B cell (primary cell): Measurements from ENCODE around the gene SLITRK5. TPM values are rescaled to one million over a fixed set of nuclear protein-coding genes. Genes with fewer than 3 reads are reported as not detected.

Experiments used
- ATAC-seq: fragments of 200-7000 bp; cut with Tn5 transposase; one replicate; pipeline ENCODE4 v1.10.0; 2021; ENCODE audit warnings: low read depth, mild to moderate bottlenecking, moderate number of reproducible peaks, moderate library complexity
- CTCF ChIA-PET: fragments of 350-600 bp; sonication (Branson Sonifier 250); formaldehyde crosslinking; loops from one replicate; lab custom pipeline; 2021; ENCODE audit warnings: antibody characterized with exemption, inconsistent platforms; lab: Charles Lee
- POLR2A ChIA-PET: fragments of 350-600 bp; sonication (Branson Sonifier 250); formaldehyde crosslinking; loops from one replicate; lab custom pipeline; 2021; ENCODE audit warnings: antibody characterized with exemption; lab: Charles Lee
- DNase-seq: peaks from one replicate; pipeline ENCODE4 v3.0.0; 2013
- H2AFZ ChIP-seq: 2 replicates; pipeline ENCODE4 v1.6.1; 2012; ENCODE audit warnings: mild to moderate bottlenecking, low read depth, low read length; ENCODE audit not compliant: insufficient read depth, poor library complexity, severe bottlenecking
- H3K27ac ChIP-seq, 2 donors: 1 replicate in 1 of 2; 2 replicates in 1 of 2; pipeline ENCODE4 v1.5.1; 2012 to 2013; ENCODE audit warnings: low read length in 2 of 2, mild to moderate bottlenecking in 2 of 2, moderate library complexity in 1 of 2
- H3K27me3 ChIP-seq, 4 experiments: fragments of 200-600 bp in 1 of 4; sonication (generic) in 1 of 4; replicated peaks in 1 of 4; 1 replicate in 2 of 4; 2 replicates in 2 of 4; pipeline versions ENCODE4 v1.6.1 to v1.7.0; 2013 to 2016; ENCODE audit warnings: low read length in 3 of 4, mild to moderate bottlenecking in 2 of 4, mixed read lengths in 1 of 4, moderate library complexity in 1 of 4; ENCODE audit not compliant: insufficient read depth in 4 of 4, control insufficient read depth in 3 of 4; ENCODE audit errors: control extremely low read depth in 1 of 4
- H3K36me3 ChIP-seq, 2 experiments: replicated peaks in 1 of 2; 1 replicate in 1 of 2; 2 replicates in 1 of 2; pipeline versions ENCODE4 v1.6.1 to v1.7.1; 2013; ENCODE audit warnings: low read length in 1 of 2; ENCODE audit not compliant: insufficient read depth in 2 of 2, control insufficient read depth in 1 of 2; ENCODE audit errors: control extremely low read depth in 1 of 2, extremely low read depth in 1 of 2
- H3K4me1 ChIP-seq, 2 donors: fragments of 200-600 bp in 1 of 2; sonication (generic) in 1 of 2; 1 replicate in 1 of 2; 2 replicates in 1 of 2; pipeline versions ENCODE4 v1.5.1 to v1.6.1; 2013 to 2017; ENCODE audit warnings: low read length in 2 of 2; ENCODE audit not compliant: control insufficient read depth in 2 of 2, insufficient read depth in 2 of 2
- H3K4me2 ChIP-seq: replicated peaks from 2 replicates; pipeline ENCODE3; 2012; ENCODE audit warnings: mild to moderate bottlenecking, low read depth, low read length; ENCODE audit not compliant: poor library complexity, severe bottlenecking
- H3K4me3 ChIP-seq, 5 experiments: fragments of 200-600 bp in 1 of 5; sonication (generic) in 1 of 5; 1 replicate in 3 of 5; 2 replicates in 2 of 5; pipeline versions ENCODE4 v1.5.1 to v1.7.0; 2011 to 2016; ENCODE audit warnings: low read length in 4 of 5, mild to moderate bottlenecking in 4 of 5, low read depth in 2 of 5, control low read depth in 1 of 5, moderate library complexity in 1 of 5; ENCODE audit not compliant: insufficient read depth in 1 of 5; ENCODE audit errors: control extremely low read depth in 1 of 5, extremely low read depth in 1 of 5
- H3K79me2 ChIP-seq: fragments of 200-600 bp; sonication (generic); one replicate; pipeline ENCODE4 v1.6.0; 2016; ENCODE audit warnings: low read length; ENCODE audit not compliant: control insufficient read depth, insufficient read depth
- H3K9ac ChIP-seq: fragments of 200-600 bp; sonication (generic); 2 replicates; pipeline ENCODE4 v1.6.1; 2017; ENCODE audit warnings: mild to moderate bottlenecking, low read length, moderate library complexity
- H3K9me3 ChIP-seq, 3 donors: one replicate each; pipeline versions ENCODE4 v1.6.1 to v1.7.1; 2013; ENCODE audit warnings: low read length in 2 of 3; ENCODE audit not compliant: control insufficient read depth in 2 of 3, insufficient read depth in 1 of 3; ENCODE audit errors: control extremely low read depth in 1 of 3
- H4K20me1 ChIP-seq: 2 replicates; pipeline ENCODE4 v1.6.0; 2012; ENCODE audit warnings: mild to moderate bottlenecking, low read length; ENCODE audit not compliant: insufficient read depth, control insufficient read depth, poor library complexity, severe bottlenecking
- H3K27ac Mint-ChIP-seq: one replicate; pipeline ENCODE4 v1.8.0; 2021; ENCODE audit warnings: mixed read lengths
- H3K27me3 Mint-ChIP-seq: one replicate; pipeline ENCODE4 v1.8.0; 2021; ENCODE audit warnings: mixed read lengths
- H3K4me1 Mint-ChIP-seq: one replicate; pipeline ENCODE4 v1.8.0; 2021; ENCODE audit warnings: mixed read lengths
- H3K4me3 Mint-ChIP-seq: one replicate; pipeline ENCODE4 v1.8.0; 2021; ENCODE audit warnings: mixed read lengths
- H3K9me3 Mint-ChIP-seq: one replicate; pipeline ENCODE4 v1.8.0; 2022; ENCODE audit warnings: mixed read lengths; ENCODE audit not compliant: insufficient read depth
- CTCF ChIP-seq: fragments of 200-600 bp; IDR thresholded peaks from one replicate; pipeline ENCODE4 v1.8.0; 2022; ENCODE audit warnings: antibody characterized with exemption, mild to moderate bottlenecking
- EZH2 ChIP-seq: IDR thresholded peaks from 2 replicates; pipeline ENCODE4 v1.6.1; 2012; ENCODE audit warnings: borderline replicate concordance, low read depth, mild to moderate bottlenecking, moderate library complexity, low read length; ENCODE audit not compliant: insufficient read depth, poor library complexity, severe bottlenecking
- WGBS: methylation state at CpG from one replicate; pipeline ENCODE4 v1.1.5; 2013; ENCODE audit warnings: missing lambda C conversion rate; ENCODE audit not compliant: insufficient coverage; 5-methylcytosine and 5-hydroxymethylcytosine counted together
- intact Hi-C: fragments of 100-400 bp; cut with micrococcal nuclease; formaldehyde crosslinking; loops from one replicate; pipeline ENCODE4 v1.10.0; 2022
- polyA plus RNA-seq: library from polyadenylated mRNA; depleted of rRNA; stranded (reverse); fragments of >200 nt; gene quantifications from 2 replicates; pipeline ENCODE4 v1.2.3, GENCODE V29; 2012
- total RNA-seq, 2 donors: library from RNA; stranded (reverse); fragments of 120-200 nt in 1 of 2; gene quantifications; 1 replicate in 1 of 2; 2 replicates in 1 of 2; pipeline versions ENCODE4 v1.2.3 to v1.2.4, GENCODE V29; 2013 to 2022

The SLITRK5 gene
- total and polyA plus RNA-seq, 2 donors (not counting 1 experiment from before 2014, with no cell fraction given), result 0.01 TPM; not detected in 1

GRCh38 chr13:87675851-87676250 is 4.7 kb downstream of the SLITRK5 start:
- H3K4me2 ChIP-seq, result no peak overlapping the region
- peaks cover 0 to 58% (median 34%) of the 10 kb centered on the region in 4 experiments for H3K27me3 ChIP-seq
- no peak for ATAC-seq
- H3K27me3 Mint-ChIP-seq, result peaks cover 45% of the 10 kb centered on the region
- no peak for DNase-seq
- peaks cover 0 to 27% (median 3%) of the 10 kb centered on the region in 3 donors for H3K9me3 ChIP-seq
- H3K36me3 ChIP-seq, result no peaks in the 10 kb centered on the region
- no peak overlapping the region for H3K4me3 Mint-ChIP-seq
- no peaks in the 10 kb centered on the region for H3K9me3 Mint-ChIP-seq
- H3K79me2 ChIP-seq, result no peaks in the 10 kb centered on the region
- H3K4me3 ChIP-seq, result no peak overlapping the region
- no peak overlapping the region for H3K27ac Mint-ChIP-seq
- intact Hi-C loops, result no loop called here
- ChIA-PET CTCF (no interaction called here), POLR2A (no interaction called here)
- peaks cover 42 to 57% of the 10 kb centered on the region in 2 donors for H3K4me1 ChIP-seq
- H3K27ac ChIP-seq, result no peak overlapping the region
- TF ChIP-seq CTCF (no peak), EZH2 (no peak)
- H3K4me1 Mint-ChIP-seq, result peaks cover 45% of the 10 kb centered on the region
- no peak overlapping the region for H2AFZ ChIP-seq
- WGBS, result 69% methylated on average over 8 of the region's 10 CpGs
- no peak overlapping the region for H3K9ac ChIP-seq
- no peaks in the 10 kb centered on the region for H4K20me1 ChIP-seq

- TF ChIP-seq CTCF (no peak), EZH2 (no peak)
- Histone ChIP-seq H3K79me2 (no peaks in the 10 kb centered on the region), H3K4me1 (peaks cover 38 to 53% of the 10 kb centered on the region in 2 donors), H4K20me1 (no peaks in the 10 kb centered on the region), H3K9ac (no peak overlapping the region), H2AFZ (no peak overlapping the region), H3K27ac (no peak overlapping the region), H3K27me3 (peaks cover 0 to 54% (median 34%) of the 10 kb centered on the region in 4 experiments), H3K36me3 (no peaks in the 10 kb centered on the region), H3K4me3 (peak overlapping the region in 1 of 5 experiments; percentile 16), H3K4me2 (peak overlapping the region; percentile 87), H3K9me3 (peaks cover 0 to 27% (median 3%) of the 10 kb centered on the region in 3 donors)
- Mint-ChIP-seq H3K27me3 (peaks cover 39% of the 10 kb centered on the region), H3K9me3 (no peaks in the 10 kb centered on the region), H3K27ac (no peak overlapping the region), H3K4me1 (peaks cover 39% of the 10 kb centered on the region), H3K4me3 (peak overlapping the region; percentile 19)
- CTCF ChIA-PET, result no interaction called here
- 79% methylated on average over 33 of the region's 33 CpGs for WGBS
- ATAC-seq (no peak), DNase-seq (no peak)
- intact Hi-C loops, result no loop called here
- POLR2A ChIA-PET, result no interaction called here
Observed at GRCh38 chr13:87676254-87677042, 5.3 kb downstream of the SLITRK5 start.
